ENCODE results near the gene COPS2. TPM values are rescaled to one million over a fixed set of nuclear protein-coding genes. Genes with fewer than 3 reads are reported as not detected.
"Not testable (repeated sequence)": the region's sequence is repeated elsewhere in the genome, so short reads cannot be mapped to it uniquely, and the experiment has no call there.

The COPS2 gene
- total RNA-seq, 1 donor from 2014 or later: 70.8 TPM

DNA sequence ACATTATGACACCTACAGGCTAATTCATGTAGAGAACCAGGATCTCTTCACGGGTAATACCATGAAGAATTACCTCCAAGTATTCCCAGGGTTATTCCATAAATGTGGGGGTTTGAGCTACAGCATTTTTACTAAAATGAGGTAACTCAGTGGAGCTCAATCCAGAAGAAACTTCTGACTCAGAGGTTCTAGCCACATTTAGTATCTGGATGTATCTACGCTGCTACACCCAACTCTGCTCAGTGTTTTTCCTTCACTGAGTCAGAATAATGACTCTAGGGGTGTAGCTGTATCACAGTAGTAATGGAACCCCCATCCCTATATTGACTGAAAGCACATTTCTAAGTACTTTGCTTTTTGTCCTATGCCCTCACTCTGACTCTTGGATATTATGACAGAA, 52.4 kb downstream of the COPS2 start:
- no peak for DNase-seq (ENCODE audit: low spot score)

DNA sequence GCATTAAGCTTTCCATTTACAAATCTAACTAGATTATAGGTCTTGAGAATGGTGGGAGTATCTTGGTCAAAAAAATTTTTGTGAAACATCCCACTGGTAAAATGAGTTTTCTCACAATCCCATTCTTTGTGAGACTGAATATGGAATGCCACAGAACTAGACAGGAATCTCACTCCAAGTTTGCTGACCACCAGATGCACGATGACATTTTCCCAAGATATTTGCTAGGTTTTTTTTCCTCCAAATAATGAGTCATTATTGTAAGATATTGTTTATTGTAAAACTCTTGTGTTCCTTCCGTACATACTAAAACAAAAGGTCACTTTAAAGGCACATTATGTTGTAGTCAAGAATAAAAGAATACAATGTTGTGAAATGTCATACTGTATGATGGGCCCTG, 53.9 kb downstream of the COPS2 start:
- DNase-seq (ENCODE audit: low spot score): no peak

DNA sequence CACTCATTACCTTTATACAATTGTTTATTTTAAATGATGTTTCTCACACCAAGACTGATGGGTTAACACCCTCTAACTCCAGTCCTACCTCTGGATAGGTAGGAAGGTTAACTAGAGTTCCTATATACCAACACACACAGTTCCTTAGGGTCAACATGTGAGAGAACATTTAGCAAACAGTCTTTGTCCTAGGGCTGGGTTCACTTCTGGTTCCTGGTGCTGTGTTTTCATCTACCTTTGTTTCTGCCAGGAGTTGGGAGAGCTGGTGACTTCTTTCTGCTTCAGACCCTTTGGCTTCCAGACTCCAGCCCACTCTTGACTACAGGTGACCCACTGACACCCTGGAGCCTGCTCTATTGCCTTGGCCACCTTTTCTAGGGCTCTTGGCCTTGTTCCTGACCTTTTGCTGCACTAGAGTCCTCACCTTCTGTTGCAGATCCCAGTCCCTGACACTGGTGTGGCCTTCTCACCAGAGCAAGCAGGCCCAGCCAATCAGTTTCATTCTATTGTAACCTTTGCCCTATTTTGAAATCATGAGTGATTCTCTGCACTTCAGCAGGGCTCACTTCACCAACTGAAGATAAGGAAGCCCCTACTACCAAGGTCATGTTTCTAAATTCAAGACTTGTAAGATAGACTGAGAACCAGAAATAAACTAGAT, 59.2 kb downstream of the COPS2 start:
- no peak for DNase-seq (ENCODE audit: low spot score)

DNA sequence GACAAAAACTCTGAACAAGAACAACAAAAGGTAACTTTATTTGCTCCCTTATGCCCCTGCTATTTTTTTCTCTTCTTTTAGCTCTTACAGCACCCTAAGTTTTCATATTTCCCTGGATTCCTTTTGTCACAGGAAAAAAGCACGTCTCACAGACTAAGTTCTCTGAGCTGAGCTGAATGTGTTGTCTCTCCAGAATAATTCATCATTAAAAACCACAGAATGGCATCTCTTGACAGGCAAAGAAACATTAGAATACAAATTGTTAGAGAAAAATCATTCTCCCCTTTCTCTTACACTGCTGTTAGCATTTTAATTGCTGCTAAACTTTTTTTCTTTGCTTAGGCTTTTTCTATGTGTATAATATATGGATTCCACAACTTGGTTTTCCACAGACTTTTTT, 60.5 kb downstream of the COPS2 start:
- no peak for DNase-seq (ENCODE audit: low spot score)

DNA sequence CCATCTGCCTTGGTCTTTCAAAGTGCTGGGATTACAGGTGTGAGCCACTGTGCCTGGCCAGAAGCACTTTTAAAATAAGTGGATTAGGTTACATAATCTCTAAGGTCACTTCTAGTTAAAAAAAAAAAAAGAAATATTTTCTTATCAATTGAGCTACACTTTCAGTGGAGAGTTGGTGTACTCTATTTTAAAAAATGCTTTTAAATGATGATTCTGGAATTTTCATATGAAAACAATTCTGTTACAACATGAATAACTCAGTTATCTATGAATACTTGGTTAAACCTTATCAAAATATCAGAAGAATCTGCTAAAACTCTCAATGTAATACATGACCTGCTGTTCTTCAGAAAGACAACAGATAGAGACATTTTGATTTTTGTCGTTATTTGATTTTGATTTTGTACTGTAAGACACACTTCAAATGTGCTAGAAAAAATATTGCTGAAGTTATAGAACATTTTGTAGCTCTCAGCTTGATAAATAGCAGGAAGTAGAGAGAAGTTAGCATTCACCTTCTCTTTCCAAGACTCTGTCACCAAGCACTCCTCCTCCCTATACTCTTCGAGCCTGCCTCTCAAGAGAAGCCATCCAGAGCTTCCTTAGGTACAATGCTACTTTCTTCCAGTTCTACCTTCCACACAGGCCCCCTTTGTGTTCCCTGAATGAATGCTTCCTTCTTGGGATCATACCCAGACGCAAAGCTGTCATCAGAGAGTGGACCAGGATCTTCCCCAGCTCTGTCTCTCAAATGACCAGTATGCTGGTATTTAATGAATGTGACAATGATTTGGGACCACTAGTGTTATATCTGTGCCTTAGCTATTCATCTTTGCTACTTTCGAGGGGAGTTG, 61.9 kb downstream of the COPS2 start:
- DNase-seq (ENCODE audit: low spot score): no peak

DNA sequence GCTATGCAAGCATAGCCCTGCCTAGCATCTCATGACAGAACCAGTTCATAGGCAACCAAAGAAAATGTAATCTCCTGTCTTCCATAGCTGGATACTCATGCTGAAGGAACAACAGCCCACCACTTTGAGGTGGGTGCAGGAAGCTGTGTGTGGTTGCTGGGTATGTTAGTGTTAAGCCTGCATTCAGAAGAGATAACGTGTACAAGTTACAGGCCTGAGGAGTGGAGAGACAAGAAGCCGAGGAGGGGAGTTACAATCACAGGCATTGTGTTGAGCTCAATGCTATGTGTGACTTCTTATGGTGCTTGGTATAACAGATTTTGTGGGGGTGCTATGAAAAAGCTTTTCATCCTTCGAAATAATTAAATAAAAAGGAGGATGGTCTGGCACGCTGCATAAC, 66.4 kb downstream of the COPS2 start:
- DNase-seq (ENCODE audit: low spot score): no peak

DNA sequence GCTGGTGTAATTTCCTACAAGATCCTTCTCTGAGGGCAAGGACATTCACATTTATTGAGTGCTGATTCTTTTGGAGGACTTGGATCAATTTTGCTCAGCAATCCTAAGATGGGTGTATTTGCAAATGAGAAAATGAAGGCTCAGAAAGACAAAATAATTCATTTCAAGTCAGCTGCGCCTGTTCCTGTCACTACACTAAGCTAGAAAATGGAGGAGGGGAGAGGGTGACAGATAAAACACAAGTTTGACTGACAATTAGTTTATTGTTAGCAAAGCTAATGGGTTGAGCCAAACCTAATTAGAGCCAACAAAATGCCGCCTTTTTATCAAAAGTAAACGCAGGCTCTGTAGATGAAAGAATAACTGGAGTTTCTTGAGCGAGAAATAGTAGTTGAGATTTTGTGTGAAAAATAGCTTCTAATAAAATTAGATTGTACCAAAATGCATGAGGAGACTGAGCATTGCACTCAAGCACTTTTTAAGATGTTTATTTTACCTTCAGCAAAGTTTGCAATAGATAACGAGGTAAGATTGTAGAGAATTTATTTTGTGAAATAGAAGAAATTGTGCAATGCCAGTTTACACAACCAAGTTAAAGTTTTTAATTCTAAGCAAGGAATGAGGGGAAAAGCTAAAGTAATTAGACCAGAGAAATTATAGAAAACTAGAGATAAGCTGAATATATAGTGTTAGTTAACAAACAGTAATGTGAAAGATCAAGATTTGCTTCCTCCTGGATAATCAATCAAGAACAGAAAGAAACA, 69.5 kb downstream of the COPS2 start:
- no peak for DNase-seq (ENCODE audit: low spot score)

DNA sequence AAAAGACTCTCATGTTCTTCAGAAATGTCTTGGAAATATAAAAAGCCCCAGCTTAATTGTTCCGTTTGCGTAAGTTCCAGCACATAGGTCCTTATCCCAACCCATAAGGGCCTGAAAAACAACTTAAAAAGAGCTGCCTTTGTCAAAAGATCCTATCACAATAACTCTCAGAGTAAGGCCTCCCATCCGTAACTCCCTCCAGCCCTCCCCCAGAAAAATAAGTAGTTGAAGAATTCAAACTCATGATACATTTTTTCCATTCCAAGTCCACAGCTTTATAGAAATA, 71.2 kb downstream of the COPS2 start:
- DNase-seq (ENCODE audit: low spot score): no peak

DNA sequence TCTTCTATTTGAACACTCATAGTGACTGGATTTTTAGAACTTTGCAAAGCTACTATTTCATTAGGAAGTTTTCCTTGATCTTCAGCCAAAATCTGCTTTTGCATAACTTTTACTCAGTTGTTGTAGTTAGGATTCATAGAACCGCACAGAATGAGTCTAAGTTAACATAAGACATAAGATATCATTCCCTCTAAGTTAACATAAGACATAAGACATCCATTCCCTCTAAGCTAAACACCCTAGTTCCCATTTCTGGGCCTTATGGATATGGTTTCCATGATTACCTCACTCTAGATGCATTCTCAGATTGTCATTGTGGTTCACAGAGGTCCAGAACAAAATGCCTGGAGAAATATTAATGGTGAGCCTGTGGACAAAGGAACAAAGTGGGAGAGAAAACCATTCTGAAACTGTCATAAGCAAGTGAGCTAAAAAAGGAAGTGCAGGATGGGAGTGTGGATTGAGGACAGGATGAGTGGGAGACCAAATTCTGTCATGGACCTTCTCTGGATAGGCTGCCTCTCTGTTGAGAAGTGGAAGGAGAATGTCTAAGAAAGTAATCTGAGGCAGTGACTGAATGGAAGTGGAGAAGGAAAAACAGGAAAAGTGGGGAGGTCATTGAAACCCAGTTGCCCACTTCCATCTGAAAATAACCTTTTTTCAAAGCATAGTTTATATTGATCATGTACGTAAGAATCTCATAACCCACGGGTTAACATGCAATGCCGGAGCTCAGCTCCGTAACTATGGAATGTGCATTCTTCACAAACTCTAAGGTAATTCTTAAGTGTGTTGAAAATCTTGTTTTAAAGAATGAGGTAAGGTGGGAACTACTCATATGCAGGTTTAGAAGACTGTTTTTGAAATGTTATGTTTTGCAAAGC, 71.8 kb downstream of the COPS2 start:
- no peak for DNase-seq (ENCODE audit: low spot score)

DNA sequence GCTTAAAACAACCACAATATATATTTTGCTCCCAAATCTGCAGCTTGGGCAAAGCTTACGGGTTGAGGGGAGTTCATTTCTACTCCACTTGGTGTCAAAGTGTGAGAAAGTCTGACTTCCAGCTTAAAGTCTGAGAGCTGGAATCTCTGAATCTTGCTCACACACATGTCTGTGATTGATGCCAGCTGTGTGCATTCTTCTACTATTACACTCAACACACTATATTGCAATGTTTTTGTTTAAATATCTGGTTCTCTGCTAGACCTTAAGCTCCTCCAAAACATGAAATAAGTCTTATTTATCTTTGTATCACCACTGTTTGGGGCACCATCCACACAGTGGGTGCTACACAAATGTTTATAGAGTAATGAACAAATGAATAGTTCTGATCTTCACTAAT, 72.4 kb downstream of the COPS2 start:
- DNase-seq (ENCODE audit: low spot score): no peak

DNA sequence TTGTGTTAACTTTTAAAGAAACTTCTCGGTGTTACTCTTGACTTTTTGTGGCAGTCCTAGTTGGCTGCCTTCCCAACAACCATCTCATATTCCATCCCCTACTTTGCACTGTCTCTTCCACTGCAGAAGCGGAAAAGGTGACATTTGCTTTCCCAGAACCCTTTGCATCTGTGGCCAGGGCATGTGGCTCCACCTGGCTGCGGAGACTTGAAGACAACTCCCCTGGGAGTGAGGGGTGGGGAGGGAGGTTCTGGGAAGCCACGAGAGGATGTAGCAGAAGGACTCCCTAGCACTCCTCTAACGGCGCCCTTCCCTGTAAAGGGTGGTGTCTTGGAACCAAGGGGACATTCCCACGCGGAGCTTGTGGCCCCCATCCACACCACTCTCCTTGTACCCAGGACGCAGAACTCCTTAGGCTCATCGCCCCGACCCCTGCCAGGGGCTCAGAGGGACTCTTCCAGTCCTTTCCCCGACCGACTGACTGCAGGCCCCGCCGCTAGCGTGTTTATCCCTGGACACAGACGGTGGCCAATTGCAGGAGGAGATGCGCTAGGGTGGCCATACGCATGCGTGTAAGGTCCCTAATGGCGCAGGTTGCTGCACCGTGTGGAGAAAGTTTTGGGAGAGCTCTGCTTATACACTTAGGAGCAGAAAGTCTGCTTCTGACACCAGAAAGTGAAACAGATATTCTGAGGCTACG, 75.9 kb downstream of the COPS2 start:
- no peak for DNase-seq (ENCODE audit: low spot score)

DNA sequence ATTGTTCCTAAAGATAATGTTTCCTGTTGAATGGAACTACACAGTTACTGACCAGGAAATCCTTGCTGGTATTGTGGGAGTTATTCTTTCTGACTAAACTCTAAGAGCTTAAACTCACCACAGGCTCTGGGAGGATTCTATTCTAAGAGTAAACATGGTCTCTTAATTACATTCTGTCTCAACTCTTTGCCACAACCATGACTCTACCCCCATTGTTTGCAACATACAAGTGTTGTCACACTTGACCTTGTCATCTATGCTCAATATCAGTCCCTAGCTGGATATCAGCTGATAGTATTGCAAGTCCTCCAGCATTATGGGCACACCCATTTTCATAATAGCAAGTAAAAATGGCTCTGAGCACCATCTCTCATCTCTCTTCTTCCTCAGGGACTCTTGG, 79.5 kb downstream of the COPS2 start:
- no peak for DNase-seq (ENCODE audit: low spot score)

DNA sequence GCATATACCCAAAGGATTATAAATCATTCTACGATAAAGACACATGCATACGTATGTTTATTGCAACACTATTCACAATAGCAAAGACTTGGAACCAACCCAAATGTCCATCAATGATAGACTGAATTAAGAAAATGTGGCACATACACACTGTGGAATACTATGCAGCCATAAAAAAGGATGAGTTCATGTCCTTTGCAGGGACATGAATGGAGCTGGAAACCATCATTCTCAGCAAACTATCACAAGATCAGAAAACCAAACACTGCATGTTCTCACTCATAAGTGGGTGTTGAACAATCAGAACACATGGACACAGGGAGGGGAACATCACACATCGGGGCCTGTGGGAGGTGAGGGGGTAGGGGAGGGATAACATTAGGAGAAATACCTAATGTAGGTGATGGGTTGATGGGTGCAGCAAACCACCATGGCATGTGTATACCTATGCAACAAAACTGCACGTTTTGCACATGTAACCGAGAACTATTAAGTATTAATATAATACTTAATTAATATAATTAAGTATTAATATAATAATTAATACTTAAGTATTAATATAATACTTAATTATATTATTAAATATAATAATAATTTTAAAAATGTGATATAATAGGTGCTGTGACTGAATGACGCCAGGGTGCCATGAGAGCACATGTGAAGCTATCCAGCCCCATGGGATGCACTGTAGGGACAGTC, 80.7 kb downstream of the COPS2 start:
- not testable (repeated sequence) for DNase-seq (ENCODE audit: low spot score)

Other genes starting within 250 kb of the COPS2 start
- gene SHC4, start 191.7 kb downstream of the COPS2 start, total RNA-seq: 0.55 TPM
- gene SECISBP2L, start 109.2 kb downstream of the COPS2 start, total RNA-seq: 72.3 TPM
- 37.7 TPM for gene GALK2, start 14.6 kb upstream of the COPS2 start, total RNA-seq